GM21367 (cell line): Measurements from ENCODE around the gene RUNX1.

Experiments used
- ATAC-seq: cut with Tn5 transposase; IDR thresholded peaks from one replicate; pipeline ENCODE4 v1.9.1; 2021; ENCODE audit not compliant: unreplicated experiment

The RUNX1 gene

GRCh38 chr21:34864370-34865149 is 184.5 kb downstream of the RUNX1 start:
- no peak for ATAC-seq

- ATAC-seq: no peak
Measured at GRCh38 chr21:34862951-34863350, 186.2 kb downstream of the RUNX1 start.

GRCh38 chr21:34861258-34861657 is 187.8 kb downstream of the RUNX1 start:
- ATAC-seq: no peak

- no peak for ATAC-seq
Measured at GRCh38 chr21:34859976-34860653, 189.0 kb downstream of the RUNX1 start.

GRCh38 chr21:34858559-34858958 is 190.5 kb downstream of the RUNX1 start:
- no peak for ATAC-seq

- ATAC-seq: no peak
Measured at GRCh38 chr21:34857874-34858273, 191.2 kb downstream of the RUNX1 start.

- no peak for ATAC-seq
Measured at GRCh38 chr21:34857122-34857713, 191.9 kb downstream of the RUNX1 start.

GRCh38 chr21:34852448-34852847 is 196.7 kb downstream of the RUNX1 start:
- no peak for ATAC-seq

- ATAC-seq: no peak
Measured at GRCh38 chr21:34850166-34850690, 198.9 kb downstream of the RUNX1 start.

GRCh38 chr21:34846601-34847112 is 202.4 kb downstream of the RUNX1 start:
- no peak for ATAC-seq

GRCh38 chr21:34845521-34846451 is 203.3 kb downstream of the RUNX1 start:
- ATAC-seq: peak; percentile 83

GRCh38 chr21:34844924-34845238 is 204.2 kb downstream of the RUNX1 start:
- no peak for ATAC-seq

- ATAC-seq: no peak
Measured at GRCh38 chr21:34844013-34844923, 204.8 kb downstream of the RUNX1 start.

GRCh38 chr21:34843562-34843961 is 205.5 kb downstream of the RUNX1 start:
- no peak for ATAC-seq

GRCh38 chr21:34841154-34841553 is 207.9 kb downstream of the RUNX1 start:
- no peak for ATAC-seq

GRCh38 chr21:34840693-34841092 is 208.4 kb downstream of the RUNX1 start:
- no peak for ATAC-seq

GRCh38 chr21:34838956-34839820 is 209.9 kb downstream of the RUNX1 start:
- ATAC-seq: no peak

- ATAC-seq: no peak
Measured at GRCh38 chr21:34836933-34837505, 212.1 kb downstream of the RUNX1 start.
